DND-41 (cell line): ENCODE results near the gene ELAVL1.

Experiments used
- EZH2 ChIP-seq: IDR thresholded peaks from 3 replicates; pipeline ENCODE4 v1.6.1; 2012; ENCODE audit warnings: borderline replicate concordance, low read depth, mild to moderate bottlenecking, moderate library complexity, low read length, inconsistent platforms; ENCODE audit not compliant: severe bottlenecking
- TF ChIP-seq, protein P1 (sequence below): IDR thresholded peaks from 2 replicates; pipeline ENCODE4 v1.5.1; 2012; ENCODE audit warnings: borderline replicate concordance, low read length, moderate library complexity, mild to moderate bottlenecking; ENCODE audit not compliant: poor library complexity, severe bottlenecking; ENCODE audit errors: extremely low read depth

DNA sequence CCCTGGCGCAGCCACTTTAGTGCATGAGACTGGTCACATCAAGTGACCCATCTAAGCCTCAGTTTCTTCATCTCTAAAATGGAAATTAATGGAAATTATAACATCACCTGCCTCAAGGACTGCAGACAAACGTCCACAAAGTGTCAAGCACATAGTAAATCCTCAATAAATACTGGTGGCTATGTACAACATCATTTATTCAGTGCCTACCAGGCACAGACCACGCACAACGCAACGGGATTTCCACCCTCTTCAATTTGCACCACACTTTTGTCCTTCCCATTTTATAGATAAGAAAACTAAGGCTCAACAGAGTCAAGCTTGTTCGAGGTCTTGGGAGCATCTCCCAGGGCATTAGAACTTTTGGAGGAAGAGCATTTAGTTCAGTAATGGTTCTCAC lies 1.4 kb downstream of the ELAVL1 start:
- TF ChIP-seq, protein P1, sequence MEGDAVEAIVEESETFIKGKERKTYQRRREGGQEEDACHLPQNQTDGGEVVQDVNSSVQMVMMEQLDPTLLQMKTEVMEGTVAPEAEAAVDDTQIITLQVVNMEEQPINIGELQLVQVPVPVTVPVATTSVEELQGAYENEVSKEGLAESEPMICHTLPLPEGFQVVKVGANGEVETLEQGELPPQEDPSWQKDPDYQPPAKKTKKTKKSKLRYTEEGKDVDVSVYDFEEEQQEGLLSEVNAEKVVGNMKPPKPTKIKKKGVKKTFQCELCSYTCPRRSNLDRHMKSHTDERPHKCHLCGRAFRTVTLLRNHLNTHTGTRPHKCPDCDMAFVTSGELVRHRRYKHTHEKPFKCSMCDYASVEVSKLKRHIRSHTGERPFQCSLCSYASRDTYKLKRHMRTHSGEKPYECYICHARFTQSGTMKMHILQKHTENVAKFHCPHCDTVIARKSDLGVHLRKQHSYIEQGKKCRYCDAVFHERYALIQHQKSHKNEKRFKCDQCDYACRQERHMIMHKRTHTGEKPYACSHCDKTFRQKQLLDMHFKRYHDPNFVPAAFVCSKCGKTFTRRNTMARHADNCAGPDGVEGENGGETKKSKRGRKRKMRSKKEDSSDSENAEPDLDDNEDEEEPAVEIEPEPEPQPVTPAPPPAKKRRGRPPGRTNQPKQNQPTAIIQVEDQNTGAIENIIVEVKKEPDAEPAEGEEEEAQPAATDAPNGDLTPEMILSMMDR, result no peak
- no peak for TF ChIP-seq EZH2
